HG03097 (cell line): Measurements from ENCODE around the gene CCR5AS.

ENCODE experiments used
- ATAC-seq: cut with Tn5 transposase; IDR thresholded peaks from one replicate; pipeline ENCODE4 v1.9.1; 2021; ENCODE audit not compliant: unreplicated experiment, low FRiP score

Gene CCR5AS

DNA sequence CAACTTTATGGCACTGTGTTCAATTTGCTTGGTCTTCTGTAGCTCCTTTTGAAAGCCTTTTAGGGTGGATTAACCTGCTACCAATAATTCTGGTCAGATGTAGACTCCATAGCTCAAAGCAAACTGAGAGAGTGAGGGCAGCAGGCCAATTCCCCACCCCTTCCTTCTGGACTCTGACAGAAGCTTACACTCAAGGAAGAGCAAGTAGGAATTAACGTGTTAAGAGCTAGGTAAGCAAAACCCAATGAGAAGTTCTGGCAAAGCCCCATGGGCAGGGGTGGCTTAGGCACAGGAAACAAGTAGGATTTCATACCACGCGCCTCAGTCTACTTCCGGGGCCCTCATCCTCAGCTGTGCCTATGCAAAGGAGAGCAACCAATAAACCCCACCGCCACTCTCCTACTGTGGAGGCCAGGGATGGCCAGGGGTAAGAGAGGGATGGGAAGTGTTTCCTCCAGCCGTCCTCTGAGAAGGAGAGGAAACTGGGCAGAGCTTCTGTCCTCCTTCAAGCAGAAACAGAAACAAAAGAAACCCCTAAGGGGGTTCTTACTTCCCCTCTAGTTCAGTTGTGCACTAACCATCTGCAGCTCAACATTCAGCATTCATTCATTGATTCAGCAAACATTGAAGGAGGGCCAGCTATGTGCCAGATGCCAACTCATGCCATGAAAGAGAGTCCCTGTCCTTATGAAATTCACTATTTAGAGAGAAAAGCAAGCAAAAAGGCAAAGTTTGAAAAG, 23.5 kb downstream of the CCR5AS start:
- ATAC-seq = no peak

DNA sequence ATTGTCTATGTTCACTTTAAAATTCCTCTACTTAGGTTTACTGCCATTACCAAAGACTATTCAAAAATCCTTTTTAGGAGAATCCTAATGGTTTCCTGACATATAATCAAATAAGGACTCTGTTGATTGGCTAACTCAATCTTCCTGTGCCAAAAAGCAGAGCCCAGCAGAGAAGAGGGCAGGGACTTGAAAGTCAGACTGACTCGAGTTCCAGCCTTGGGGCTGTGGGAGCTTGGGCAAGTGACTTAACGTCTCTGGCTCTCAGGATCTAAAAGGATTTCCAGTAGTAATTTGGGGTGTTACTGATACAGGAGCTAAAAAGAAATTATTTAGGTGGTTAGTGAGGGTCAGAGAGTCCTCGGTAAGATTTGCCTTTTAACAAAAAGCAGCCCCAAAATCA, 25.2 kb downstream of the CCR5AS start:
- ATAC-seq = no peak

DNA sequence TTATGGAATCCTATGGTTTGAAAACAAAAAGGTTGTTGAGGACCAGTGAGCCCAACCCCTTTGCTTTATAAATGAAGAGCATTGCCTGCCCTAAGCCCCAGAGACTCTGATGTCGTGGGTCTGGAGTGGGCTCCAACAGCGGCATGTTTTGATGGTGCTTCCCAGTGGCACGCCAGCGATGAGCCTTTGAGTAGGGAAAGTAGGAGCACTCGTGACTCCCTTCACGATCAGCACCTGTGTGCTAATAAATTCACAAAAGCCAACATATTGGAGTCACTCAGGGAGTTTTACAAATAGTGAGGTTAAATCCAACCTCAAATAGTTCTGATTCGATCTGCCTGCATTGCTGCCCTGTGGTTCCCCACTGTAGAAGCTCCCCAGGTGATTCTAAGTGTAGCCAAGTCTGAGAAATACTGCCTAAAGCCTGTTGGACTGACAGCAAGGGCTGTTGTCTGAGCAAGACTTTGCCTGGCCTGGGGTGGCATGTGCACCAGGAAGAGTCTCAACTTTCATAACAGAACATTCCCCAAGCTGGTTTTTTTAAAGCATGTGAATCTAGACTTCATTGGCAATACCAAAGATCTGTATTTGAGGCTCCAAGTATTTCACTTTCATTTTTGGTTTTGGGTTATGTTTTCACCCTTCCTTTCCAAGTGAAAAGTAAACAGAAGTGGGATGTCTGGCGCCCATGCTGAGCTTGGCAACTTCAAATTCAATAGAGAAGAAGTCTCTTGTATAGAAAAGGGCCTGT, 26.2 kb downstream of the CCR5AS start:
- ATAC-seq = no peak

DNA sequence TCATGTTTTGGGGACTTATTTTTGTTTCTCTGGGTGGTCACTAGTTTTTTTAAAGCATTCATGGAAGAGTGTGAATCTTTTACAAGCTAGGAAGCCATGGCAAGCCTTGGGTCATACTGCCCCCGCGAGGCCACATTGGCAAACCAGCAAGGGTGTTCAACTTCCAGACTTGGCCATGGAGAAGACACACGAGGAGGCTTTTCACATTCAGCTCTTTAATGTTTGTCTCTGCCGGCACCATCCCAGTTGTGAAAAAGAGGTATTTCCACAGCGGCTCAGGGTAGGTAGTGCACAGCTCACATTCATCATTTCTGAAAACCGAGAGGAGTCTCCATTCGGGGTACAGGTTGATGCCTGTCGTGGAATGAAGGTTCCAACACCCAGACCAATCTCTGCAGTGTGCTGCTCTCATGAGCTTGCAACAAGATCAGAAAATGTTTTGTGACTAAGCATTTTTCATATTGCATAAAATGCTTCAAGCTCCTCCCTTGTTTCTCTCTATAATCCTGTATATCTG, 28.4 kb downstream of the CCR5AS start:
- no peak for ATAC-seq

DNA sequence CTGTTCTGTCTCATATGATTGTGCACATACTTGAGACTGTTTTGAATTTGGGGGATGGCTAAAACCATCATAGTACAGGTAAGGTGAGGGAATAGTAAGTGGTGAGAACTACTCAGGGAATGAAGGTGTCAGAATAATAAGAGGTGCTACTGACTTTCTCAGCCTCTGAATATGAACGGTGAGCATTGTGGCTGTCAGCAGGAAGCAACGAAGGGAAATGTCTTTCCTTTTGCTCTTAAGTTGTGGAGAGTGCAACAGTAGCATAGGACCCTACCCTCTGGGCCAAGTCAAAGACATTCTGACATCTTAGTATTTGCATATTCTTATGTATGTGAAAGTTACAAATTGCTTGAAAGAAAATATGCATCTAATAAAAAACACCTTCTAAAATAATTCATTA, 31.1 kb downstream of the CCR5AS start:
- ATAC-seq = no peak

DNA sequence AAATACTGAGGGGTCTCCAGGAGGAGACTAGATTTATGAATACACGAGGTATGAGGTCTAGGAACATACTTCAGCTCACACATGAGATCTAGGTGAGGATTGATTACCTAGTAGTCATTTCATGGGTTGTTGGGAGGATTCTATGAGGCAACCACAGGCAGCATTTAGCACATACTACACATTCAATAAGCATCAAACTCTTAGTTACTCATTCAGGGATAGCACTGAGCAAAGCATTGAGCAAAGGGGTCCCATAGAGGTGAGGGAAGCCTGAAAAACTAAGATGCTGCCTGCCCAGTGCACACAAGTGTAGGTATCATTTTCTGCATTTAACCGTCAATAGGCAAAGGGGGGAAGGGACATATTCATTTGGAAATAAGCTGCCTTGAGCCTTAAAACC, 31.6 kb downstream of the CCR5AS start:
- no peak for ATAC-seq

DNA sequence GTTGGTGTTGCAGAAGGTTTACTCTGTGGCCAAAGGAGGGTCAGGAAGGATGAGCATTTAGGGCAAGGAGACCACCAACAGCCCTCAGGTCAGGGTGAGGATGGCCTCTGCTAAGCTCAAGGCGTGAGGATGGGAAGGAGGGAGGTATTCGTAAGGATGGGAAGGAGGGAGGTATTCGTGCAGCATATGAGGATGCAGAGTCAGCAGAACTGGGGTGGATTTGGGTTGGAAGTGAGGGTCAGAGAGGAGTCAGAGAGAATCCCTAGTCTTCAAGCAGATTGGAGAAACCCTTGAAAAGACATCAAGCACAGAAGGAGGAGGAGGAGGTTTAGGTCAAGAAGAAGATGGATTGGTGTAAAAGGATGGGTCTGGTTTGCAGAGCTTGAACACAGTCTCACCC, 32.1 kb downstream of the CCR5AS start:
- no peak for ATAC-seq

DNA sequence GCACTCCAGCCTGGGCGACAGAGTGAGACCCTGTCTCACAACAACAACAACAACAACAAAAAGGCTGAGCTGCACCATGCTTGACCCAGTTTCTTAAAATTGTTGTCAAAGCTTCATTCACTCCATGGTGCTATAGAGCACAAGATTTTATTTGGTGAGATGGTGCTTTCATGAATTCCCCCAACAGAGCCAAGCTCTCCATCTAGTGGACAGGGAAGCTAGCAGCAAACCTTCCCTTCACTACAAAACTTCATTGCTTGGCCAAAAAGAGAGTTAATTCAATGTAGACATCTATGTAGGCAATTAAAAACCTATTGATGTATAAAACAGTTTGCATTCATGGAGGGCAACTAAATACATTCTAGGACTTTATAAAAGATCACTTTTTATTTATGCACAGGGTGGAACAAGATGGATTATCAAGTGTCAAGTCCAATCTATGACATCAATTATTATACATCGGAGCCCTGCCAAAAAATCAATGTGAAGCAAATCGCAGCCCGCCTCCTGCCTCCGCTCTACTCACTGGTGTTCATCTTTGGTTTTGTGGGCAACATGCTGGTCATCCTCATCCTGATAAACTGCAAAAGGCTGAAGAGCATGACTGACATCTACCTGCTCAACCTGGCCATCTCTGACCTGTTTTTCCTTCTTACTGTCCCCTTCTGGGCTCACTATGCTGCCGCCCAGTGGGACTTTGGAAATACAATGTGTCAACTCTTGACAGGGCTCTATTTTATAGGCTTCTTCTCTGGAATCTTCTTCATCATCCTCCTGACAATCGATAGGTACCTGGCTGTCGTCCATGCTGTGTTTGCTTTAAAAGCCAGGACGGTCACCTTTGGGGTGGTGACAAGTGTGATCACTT, 34.1 kb downstream of the CCR5AS start:
- ATAC-seq = no peak

DNA sequence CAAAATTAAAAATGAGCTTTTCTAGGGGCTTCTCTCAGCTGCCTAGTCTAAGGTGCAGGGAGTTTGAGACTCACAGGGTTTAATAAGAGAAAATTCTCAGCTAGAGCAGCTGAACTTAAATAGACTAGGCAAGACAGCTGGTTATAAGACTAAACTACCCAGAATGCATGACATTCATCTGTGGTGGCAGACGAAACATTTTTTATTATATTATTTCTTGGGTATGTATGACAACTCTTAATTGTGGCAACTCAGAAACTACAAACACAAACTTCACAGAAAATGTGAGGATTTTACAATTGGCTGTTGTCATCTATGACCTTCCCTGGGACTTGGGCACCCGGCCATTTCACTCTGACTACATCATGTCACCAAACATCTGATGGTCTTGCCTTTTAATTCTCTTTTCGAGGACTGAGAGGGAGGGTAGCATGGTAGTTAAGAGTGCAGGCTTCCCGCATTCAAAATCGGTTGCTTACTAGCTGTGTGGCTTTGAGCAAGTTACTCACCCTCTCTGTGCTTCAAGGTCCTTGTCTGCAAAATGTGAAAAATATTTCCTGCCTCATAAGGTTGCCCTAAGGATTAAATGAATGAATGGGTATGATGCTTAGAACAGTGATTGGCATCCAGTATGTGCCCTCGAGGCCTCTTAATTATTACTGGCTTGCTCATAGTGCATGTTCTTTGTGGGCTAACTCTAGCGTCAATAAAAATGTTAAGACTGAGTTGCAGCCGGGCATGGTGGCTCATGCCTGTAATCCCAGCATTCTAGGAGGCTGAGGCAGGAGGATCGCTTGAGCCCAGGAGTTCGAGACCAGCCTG, 35.1 kb downstream of the CCR5AS start:
- ATAC-seq = no peak

DNA sequence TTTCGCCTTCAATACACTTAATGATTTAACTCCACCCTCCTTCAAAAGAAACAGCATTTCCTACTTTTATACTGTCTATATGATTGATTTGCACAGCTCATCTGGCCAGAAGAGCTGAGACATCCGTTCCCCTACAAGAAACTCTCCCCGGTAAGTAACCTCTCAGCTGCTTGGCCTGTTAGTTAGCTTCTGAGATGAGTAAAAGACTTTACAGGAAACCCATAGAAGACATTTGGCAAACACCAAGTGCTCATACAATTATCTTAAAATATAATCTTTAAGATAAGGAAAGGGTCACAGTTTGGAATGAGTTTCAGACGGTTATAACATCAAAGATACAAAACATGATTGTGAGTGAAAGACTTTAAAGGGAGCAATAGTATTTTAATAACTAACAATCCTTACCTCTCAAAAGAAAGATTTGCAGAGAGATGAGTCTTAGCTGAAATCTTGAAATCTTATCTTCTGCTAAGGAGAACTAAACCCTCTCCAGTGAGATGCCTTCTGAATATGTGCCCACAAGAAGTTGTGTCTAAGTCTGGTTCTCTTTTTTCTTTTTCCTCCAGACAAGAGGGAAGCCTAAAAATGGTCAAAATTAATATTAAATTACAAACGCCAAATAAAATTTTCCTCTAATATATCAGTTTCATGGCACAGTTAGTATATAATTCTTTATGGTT, 35.9 kb downstream of the CCR5AS start, which contains the start of gene CCR5:
Gene CCR5 (plus strand): TSS at position 108 of the 680 bp plus-strand sequence. CDS start 1,957 bp downstream, outside the sequence.
- ATAC-seq = no peak

DNA sequence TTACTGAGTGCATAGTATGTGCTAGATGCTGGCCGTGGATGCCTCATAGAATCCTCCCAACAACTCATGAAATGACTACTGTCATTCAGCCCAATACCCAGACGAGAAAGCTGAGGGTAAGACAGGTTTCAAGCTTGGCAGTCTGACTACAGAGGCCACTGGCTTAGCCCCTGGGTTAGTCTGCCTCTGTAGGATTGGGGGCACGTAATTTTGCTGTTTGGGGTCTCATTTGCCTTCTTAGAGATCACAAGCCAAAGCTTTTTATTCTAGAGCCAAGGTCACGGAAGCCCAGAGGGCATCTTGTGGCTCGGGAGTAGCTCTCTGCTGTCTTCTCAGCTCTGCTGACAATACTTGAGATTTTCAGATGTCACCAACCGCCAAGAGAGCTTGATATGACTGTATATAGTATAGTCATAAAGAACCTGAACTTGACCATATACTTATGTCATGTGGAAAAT, 37.2 kb downstream of the CCR5AS start:
- no peak for ATAC-seq

DNA sequence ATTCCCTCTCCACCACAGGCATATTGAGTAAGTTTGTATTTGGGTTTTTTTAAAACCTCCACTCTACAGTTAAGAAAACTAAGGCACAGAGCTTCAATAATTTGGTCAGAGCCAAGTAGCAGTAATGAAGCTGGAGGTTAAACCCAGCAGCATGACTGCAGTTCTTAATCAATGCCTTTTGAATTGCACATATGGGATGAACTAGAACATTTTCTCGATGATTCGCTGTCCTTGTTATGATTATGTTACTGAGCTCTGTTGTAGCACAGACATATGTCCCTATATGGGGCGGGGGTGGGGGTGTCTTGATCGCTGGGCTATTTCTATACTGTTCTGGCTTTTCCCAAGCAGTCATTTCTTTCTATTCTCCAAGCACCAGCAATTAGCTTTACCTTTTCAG, 37.7 kb downstream of the CCR5AS start:
- ATAC-seq = no peak

DNA sequence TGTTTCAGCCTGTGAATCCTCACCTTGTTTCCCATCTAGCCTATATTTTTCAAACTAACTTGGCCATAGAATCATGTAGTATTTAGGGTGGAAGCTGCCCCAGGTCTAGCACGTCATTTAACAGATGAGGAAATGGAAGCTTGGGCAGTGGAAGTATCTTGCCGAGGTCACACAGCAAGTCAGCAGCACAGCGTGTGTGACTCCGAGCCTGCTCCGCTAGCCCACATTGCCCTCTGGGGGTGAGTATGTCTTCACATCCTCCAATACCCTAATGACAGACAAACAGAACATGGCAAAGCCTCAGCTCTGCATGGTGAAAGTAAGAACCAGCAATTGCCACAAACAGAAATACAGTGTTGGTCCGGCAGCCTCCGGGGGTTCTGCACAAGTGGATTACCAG, 38.3 kb downstream of the CCR5AS start:
- no peak for ATAC-seq

DNA sequence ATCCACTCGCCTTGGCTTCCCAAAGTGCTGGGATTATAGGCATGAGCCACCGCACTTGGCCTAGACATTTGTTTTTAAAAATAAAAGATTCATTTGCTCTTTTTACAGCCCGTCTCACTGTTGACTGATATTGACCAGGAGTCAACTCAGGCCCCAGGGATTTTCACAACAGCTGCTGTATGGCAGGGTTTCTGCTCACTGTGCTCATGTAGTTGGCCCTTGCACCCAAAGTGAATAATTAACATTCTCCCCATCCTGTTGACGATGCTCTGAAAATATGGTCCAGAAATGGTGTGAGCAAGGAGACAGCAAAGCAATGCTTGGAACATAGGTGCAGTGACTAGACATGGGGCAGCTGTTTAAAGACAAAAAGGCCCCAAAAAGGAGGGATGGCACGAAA, 39.1 kb downstream of the CCR5AS start:
- no peak for ATAC-seq

DNA sequence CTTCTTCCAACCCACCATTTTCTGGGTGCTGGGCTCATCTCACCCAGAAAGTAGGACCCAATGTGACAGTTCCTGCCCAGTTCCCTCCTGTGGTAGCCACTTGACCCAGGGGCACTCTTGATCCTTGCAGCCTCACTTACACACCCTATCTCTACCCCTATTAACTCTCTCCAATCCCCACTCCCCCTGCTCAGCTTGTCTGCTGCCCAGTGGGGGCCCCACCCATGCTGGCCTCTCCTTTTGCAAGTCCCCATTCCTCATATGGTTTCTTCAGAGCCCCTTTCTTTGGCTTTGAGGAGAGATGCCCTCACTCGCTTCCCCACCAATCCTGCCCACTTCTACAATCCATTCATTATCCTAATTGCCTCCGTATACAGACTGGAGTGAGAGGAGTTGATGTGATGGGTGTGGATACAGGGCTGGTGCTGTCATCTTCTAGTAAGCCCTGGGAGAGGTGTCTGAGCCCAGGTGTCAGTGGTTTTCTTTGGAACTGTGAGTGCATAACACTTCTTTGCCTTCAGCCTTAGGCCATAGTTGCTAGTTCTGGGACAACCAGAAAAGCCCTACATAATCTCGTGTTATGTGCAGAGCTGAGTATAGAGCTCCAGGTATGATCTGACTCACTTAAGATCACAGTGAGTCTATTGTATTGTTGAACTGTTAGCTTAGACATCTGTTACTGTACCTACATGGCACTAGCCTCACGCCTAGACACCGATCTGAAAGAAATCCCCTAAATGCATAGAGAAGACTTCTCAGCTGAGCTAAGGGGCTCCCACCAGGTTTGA, 40.9 kb downstream of the CCR5AS start:
- no peak for ATAC-seq

DNA sequence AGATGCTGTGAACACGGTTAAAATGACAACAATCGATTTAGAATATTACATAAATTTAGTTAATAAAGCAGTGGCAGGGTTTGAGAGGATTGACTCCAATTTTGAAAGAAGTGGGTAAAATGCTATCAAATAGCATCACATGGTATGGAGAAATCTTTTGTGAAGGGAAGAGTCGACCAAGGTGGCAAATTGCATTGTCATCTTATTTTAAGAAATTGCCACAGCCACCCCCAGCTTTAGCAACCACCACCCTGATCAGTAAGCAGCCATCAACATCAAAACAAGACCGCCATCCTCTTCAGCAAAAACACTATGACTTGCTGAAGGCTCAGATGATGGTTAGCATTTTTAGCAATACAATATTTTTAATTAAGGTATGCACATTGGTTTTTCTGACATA, 41.8 kb downstream of the CCR5AS start:
- ATAC-seq = no peak

DNA sequence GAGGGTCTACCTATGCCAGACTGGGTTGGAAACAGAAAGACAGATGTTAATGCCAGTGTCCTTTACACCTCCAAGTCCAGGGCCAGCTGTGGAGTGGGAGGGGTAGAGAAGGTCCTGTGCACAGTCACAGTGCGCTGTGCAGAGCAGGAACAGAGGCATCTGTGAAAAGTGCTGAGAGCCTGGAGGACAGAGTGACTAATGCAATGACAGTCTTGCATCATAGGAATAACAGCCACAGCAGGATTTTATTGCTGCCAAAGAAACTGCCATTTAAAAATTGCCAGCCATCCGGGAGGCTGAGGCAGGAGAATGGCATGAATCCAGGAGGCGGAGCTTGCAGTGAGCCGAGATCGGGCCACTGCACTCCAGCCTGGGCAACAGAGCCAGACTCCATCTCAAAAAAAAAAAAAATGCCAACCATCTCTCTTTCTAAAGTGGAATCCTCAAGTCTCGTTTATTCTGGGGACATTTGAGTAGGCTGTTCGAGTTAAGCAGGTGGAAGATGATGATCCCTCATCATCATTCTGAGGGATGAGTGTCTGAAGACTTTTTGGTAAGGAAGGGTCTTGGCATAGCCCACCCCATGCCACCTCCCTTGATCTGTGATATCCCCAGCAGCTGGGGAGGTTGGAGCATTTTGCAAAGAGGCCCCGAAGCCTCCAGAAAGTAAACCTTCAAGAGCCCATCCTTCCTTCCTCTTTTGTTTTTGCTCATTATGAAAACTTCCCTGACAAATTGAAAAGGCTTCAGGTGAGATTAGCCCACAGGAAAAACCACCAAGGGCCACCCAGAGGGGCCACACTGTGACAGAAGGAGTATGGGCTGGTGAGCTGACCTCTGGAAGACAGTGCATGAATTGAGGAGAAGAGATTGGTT, 45.2 kb downstream of the CCR5AS start:
- ATAC-seq = no peak

DNA sequence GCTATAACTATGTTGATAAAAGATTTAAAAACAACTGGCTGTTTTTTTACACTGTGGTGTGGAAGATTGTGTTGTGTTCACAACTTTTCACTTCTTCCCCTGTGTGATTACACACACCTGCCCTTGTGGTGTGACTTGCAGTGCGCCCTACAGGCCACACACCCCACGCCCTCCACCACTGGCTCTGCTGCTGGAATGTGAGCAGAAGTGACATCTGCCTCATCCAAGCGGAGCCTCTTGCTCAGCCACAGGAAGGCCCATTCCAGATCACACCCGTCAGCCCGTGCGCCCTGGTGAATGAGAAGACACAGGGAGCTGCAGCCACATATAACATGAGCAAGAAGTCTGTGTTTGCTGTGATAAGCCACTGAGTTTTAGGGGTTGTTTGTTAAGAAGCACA, 46.0 kb downstream of the CCR5AS start:
- ATAC-seq = no peak
